COLO668 (cell line): ENCODE results near the gene SLC25A45.

Experiments
- DNase-seq: peaks from one replicate; lab custom pipeline; 2025; ENCODE audit not compliant: unreplicated experiment; lab: John Stamatoyannopoulos, UW

SLC25A45 gene, protein sequence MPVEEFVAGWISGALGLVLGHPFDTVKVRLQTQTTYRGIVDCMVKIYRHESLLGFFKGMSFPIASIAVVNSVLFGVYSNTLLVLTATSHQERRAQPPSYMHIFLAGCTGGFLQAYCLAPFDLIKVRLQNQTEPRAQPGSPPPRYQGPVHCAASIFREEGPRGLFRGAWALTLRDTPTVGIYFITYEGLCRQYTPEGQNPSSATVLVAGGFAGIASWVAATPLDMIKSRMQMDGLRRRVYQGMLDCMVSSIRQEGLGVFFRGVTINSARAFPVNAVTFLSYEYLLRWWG

DNA sequence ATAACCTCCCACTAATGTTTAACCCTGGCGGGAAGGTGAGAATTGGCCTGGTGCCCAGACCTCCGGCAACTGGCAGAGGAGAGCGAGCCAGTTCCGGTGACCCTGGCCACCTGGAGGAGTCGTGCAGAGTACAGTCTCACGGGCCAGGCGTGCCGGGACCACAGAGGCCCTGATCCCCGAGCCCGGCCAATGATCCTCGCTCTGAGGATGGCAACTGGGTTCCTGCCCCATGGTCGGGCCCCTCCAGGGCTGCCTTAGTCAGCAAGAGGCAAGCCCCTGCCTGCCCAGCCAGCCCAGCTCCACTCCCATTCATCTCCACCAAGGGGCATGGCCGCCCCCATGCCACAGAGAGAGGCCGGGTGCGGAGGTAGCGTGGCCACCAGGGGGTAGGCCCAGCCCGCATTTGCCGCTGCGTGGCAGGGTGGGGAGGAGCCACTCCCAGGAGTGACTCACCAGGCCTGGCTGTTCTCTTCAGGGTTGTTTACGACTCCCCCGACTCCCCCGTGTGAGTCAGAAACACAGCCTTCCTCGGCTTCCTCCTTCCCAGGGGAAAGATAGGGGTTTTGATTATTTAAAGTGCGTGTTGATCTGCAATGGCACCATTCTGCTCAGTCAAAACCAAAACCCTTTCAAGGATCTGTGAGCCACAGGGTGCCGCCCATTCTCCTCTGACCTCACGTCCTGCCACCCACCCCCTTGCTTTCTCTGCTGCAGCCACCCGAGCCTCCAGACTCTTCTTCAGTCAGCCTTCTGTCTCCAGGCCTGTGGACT is at the start of gene SLC25A45:
SLC25A45 (minus strand) TSS at position 614 of the 771 bp plus-strand sequence. CDS start 695 bp downstream, outside the sequence.
- DNase-seq = peak; percentile 95

DNA sequence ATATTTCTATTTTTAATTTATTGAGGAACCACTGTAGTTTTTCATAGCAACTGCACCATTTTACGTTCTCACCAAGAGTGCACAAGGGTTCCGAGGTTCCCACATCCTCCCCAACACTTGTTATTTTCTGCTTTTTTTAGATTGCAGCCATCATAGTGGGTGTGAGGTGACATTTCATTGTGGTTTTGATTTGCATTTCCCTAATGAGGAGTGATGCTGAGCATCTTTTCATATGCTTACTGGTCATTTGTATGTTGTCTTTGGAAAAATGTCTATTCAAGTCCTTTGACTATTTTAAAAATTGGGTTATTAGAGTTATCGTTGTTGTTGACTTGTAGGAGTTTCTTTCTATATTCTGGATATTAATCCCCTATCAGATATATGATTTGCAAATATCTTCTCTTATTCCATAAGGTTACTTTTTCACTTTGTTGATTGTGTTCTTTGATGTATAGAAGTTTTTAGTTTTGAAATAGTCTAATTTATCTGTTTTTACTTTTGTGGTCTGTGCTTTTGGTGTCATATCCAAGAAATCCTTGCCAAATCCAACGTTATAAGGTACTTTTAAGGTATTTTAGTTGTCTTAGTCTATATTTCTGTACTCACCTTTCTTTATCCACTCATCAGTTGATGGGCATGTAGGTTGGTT is 49.1 kb upstream of the SLC25A45 start:
- DNase-seq = no peak

DNA sequence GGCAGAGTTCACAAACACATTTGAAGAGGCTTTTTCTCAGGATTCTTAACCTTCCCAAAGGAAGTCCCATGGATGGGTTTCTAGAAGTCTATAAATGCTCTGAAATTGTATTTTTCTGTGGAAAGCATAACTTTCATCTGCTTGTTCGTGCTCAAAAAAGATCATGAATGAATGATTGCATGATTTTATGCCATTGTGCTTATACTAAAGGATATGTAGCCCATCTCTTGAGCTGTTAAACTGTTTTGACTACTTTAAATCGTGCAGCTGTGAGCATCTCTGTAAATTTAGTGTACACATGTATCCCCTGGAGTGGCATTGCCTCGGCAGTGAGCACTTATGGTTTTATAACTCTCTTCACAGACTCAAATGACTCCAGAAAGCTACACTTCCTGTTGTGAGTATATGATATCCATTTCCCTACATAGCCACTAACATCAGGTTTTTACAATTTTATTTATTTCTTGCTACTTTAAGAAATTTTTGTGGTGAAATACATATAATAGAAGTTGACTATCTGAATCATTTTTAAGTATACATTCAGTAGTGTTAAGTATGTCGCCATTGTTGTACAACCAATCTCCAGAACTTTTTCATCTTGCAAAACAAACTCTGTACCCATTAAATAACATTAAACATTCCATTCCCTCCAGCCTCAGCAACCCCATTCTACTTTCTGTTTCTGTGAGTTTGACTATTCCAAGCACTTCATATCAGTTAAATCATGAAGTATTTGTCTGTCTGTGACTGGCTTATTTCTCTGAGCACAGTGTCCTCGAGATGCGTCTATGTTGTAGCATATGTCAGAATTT is 48.2 kb upstream of the SLC25A45 start:
- no peak for DNase-seq

DNA sequence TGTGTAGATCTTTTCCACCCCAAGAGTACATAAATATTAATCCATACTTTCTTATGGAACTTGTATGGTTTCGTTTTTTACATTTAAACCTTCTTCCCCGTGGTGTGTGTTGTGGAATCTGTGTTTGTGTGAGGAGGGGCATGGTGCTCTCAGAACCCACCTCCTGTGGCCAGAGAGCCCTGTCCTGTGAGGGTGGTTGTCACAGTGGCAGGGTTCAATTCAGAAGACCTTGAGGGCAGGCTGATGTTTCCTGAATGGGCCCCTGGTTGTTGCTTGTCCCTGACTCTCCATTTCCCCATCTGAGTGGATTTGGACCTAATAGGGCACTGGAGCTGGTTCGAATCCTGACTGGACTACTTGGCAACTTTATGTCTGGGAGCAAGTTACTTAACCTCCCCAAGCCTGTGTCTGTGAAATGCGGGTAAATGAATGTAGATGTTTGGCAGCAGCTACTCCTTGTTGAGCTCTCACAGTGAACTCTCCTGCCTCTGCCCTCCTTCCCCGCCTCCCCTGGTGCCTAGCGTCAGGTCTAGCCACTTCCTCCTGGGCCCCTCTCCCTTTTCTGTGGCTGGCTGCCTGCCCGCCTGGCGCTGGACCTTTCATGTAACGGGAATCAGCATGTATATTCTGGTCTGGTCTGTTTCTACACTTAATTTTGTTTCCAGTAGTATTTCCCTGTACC is 47.4 kb upstream of the SLC25A45 start:
- no peak for DNase-seq

DNA sequence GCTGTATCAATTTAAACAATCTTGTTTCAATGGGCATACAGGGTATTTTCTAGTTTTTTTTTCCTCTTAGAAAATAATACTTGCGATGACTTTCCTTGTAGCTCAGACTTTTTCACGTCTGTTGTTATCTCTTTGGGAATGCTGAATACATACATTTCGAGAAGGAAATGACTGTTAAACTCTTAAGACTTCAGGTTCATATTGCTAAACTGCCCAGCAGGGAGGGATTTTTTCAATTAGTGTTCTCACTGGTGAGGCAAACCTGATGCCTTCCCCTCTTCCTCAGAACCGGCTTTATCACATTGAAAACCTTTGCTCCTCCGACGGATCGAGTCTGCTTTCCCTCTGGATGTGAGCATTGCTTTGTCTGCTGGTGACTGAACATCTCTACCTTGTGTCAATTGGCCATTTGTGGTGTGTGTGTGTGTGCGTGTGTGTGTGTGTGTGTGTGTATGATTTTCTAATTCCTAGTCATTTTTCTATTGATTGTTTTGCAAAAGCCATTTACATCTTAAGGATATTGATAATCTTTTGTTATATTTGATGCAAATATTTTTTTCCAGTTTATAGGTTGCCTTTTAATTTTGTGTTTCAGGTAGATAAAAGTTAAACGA is 46.7 kb upstream of the SLC25A45 start:
- DNase-seq = no peak

DNA sequence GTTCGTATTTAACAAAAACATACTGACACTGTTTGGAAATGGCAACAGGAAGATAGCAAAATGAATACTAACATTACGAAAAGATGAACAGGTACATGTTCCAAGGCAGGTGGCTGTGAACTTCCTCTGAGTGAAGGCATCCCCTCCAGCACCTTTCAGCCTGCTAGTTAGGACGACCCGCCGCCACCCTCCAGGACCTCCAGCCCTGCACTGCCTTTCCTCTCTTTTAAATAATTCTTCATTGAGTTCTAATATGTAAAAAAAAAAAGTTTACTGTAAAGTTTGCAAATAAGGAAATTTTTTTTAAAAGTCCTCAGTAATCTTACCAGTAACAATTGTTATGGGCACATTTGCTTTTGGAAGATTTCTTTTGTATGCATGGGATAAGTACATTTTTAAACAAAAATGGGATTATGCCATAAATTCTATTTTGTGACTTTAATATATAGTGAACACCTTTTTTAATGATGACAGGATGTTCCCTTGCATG is 46.2 kb upstream of the SLC25A45 start:
- no peak for DNase-seq

DNA sequence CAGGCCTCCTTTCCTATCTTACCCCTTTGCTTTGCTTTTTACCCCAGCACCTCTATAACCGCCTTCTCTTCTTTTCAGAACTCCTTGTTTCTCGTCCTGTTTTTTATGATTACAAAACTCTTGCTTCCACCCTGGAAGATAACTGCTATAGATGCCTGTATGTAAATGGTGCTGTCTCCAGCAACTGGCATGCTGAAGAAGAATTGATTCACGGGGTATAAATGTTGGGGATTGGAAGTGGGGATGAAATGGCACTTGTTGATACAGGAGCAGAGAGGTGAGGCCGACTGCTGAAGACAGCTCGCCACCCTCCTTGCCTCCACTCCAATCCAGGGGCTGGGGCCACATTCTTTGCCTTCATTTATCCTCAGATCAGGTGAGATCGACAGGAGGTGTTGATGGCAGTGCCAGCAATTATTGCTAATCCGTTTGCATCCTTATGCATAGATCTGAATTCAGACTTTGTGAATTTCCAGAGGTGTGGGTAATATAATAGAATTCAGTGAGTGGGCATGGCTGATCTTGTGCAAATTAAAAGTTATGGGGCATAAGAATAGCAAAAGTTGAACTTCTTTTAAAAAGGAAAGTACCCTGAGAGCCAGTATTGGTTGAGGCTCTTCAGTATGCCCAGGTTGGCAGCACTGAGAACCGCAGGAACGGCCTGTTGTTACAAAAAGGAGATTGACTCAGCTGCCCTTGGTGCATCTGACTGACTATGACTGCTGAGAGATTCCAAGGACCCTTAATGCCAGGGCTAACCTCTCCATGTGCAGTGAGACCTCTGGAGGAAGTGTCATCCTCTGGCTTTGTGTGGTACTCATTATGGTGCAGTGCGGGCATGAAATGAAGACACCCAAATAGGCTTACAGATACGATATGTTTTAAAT is 45.5 kb upstream of the SLC25A45 start:
- no peak for DNase-seq

DNA sequence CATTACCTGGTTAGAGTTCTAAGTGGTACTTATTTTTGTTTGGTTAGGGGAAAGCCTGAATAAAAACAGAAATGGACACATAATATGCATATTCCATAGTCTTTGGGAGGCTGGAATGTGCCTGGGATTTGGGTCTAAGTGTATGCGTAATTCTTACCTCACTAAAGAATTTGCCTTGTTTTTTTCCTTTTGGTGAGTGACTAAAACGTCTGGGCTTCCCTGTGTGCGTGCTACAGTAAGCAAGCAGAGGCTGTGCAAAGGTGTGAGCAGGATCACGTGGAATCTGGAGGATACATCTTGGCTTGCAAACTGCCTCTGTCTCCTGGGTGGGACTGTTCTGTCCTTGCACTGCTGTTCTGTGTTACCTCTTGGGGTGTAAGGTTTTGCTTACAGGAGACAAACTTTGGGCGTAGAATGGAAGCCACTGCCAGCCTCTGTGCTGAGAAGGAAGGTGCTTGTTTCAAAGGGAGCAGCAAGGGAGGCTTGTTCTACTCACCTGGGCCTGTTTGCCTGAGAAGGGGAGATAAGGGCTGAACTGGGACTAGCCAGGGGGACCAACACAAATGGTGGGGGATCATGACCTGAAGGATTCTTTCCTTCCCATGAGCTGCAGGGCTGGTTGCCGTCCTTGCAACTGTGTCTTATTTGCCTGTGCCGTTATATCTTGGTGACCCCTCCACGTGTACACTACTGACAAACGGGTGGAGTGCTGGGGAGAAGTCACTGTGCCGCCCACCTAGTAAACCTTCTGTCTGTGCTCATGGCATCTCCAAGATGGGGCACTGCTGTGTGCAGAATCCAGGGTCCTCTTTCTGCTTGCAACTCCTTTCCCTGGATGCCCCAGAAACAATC is 44.6 kb upstream of the SLC25A45 start:
- DNase-seq = no peak

DNA sequence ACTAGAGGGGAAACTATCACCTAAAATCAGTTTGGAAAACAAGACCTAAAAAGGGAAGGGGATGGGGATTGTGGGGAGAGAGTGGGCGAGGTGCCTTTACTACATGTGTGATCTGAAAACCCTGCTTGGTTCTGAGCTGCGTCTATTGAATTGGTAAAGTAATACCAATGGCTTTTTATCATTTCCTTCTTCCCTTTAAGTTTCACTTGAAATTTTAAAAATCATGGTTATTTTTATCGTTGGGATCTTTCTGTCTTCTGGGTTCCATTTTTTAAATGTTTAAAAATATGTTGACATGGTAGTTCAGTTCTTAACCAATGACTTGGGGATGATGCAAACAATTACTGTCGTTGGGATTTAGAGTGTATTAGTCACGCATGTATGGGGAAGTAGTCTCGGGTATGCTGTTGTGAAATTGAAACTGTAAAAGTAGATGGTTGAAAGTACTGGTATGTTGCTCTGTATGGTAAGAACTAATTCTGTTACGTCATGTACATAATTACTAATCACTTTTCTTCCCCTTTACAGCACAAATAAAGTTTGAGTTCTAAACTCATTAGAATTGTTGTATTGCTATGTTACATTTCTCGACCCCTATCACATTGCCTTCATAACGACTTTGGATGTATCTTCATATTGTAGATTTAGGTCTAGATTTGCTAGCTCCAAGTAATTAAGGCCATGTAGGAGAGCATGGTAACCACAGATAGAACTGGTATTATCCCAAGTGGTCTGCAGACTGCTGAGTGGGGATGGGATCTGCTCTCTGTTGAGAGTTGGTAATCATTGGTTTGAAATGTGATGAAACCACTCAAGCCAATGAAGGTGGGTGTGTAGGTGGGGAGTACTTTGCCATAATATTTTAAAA is 43.8 kb upstream of the SLC25A45 start:
- no peak for DNase-seq

DNA sequence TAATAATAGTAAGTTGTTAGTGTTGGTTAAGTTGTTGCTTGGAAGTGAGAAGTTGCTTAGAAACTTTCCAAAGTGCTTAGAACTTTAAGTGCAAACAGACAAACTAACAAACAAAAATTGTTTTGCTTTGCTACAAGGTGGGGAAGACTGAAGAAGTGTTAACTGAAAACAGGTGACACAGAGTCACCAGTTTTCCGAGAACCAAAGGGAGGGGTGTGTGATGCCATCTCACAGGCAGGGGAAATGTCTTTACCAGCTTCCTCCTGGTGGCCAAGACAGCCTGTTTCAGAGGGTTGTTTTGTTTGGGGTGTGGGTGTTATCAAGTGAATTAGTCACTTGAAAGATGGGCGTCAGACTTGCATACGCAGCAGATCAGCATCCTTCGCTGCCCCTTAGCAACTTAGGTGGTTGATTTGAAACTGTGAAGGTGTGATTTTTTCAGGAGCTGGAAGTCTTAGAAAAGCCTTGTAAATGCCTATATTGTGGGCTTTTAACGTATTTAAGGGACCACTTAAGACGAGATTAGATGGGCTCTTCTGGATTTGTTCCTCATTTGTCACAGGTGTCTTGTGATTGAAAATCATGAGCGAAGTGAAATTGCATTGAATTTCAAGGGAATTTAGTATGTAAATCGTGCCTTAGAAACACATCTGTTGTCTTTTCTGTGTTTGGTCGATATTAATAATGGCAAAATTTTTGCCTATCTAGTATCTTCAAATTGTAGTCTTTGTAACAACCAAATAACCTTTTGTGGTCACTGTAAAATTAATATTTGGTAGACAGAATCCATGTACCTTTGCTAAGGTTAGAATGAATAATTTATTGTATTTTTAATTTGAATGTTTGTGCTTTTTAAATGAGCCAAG is 42.9 kb upstream of the SLC25A45 start:
- no peak for DNase-seq

DNA sequence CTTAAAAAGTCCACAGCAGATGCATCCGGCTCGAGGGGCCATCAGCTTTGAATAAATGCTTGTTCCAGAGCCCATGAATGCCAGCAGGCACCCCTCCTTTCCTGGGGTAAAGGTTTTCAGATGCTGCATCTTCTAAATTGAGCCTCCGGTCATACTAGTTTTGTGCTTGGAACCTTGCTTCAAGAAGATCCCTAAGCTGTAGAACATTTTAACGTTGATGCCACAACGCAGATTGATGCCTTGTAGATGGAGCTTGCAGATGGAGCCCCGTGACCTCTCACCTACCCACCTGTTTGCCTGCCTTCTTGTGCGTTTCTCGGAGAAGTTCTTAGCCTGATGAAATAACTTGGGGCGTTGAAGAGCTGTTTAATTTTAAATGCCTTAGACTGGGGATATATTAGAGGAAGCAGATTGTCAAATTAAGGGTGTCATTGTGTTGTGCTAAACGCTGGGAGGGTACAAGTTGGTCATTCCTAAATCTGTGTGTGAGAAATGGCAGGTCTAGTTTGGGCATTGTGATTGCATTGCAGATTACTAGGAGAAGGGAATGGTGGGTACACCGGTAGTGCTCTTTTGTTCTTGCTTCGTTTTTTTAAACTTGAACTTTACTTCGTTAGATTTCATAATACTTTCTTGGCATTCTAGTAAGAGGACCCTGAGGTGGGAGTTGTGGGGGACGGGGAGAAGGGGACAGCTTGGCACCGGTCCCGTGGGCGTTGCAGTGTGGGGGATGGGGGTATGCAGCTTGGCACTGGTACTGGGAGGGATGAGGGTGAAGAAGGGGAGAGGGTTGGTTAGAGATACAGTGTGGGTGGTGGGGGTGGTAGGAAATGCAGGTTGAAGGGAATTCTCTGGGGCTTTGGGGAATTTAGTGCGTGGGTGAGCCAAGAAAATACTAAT is 42.0 kb upstream of the SLC25A45 start:
- no peak for DNase-seq

DNA sequence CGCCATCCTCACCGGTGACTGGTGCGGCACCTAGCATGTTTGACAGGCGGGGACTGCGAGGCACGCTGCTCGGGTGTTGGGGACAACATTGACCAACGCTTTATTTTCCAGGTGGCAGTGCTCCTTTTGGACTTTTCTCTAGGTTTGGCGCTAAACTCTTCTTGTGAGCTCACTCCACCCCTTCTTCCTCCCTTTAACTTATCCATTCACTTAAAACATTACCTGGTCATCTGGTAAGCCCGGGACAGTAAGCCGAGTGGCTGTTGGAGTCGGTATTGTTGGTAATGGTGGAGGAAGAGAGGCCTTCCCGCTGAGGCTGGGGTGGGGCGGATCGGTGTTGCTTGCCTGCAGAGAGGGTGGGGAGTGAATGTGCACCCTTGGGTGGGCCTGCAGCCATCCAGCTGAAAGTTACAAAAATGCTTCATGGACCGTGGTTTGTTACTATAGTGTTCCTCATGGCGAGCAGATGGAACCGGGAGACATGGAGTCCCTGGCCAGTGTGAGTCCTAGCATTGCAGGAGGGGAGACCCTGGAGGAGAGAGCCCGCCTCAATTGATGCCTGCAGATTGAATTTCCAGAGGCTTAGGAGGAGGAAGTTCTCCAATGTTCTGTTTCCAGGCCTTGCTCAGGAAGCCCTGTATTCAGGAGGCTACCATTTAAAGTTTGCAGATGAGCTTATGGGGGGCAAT is 41.2 kb upstream of the SLC25A45 start:
- no peak for DNase-seq

DNA sequence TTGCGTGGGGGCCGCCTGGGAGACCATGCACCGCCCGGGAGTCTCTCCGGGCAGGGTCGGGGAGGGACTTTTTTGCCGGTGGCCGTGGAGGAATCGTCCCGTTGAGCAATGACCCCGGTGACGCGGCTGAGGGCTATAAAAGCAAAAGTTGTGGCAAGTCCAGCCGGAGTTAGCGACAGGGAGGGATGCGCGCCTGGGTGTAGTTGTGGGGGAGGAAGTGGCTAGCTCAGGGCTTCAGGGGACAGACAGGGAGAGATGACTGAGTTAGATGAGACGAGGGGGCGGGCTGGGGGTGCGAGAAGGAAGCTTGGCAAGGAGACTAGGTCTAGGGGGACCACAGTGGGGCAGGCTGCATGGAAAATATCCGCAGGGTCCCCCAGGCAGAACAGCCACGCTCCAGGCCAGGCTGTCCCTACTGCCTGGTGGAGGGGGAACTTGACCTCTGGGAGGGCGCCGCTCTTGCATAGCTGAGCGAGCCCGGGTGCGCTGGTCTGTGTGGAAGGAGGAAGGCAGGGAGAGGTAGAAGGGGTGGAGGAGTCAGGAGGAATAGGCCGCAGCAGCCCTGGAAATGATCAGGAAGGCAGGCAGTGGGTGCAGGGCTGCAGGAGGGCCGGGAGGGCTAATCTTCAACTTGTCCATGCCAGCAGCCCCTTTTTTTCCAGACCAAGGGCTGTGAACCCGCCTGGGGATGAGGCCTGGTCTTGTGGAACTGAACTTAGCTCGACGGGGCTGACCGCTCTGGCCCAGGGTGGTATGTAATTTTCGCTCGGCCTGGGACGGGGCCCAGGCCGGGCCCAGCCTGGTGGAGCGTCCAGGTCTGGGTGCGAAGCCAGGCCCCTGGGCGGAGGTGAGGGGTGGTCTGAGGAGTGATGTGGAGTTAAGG is 40.4 kb upstream of the SLC25A45 start, which contains the start of gene NEAT1:
NEAT1 (plus strand) TSS at position 166 of the 883 bp plus-strand sequence.
- DNase-seq = peak; percentile 92
